Kidney glomerular epithelial cell (primary cell): ENCODE results near the gene KCNJ5.
"Not testable (repeated sequence)": the region's sequence is repeated elsewhere in the genome, so short reads cannot be mapped to it uniquely, and the experiment has no call there.

Source experiments
- DNase-seq: peaks from one replicate; lab custom pipeline; 2025; lab: John Stamatoyannopoulos, UW

Gene KCNJ5

GRCh38 chr11:128913806-128914205 lies 22.6 kb downstream of the KCNJ5 start:
- no peak for DNase-seq

GRCh38 chr11:128914216-128915148 lies 23.3 kb downstream of the KCNJ5 start:
- DNase-seq, result no peak

- DNase-seq, result no peak
These were observed 24.0 kb downstream of the KCNJ5 start for GRCh38 chr11:128915149-128915521.

GRCh38 chr11:128916037-128916572 lies 24.9 kb downstream of the KCNJ5 start:
- DNase-seq, result no peak

GRCh38 chr11:128916681-128917080 lies 25.5 kb downstream of the KCNJ5 start:
- DNase-seq, result no peak

- no peak for DNase-seq
These were observed 26.1 kb downstream of the KCNJ5 start for GRCh38 chr11:128917144-128917724.

GRCh38 chr11:128919216-128919615 lies 28.1 kb downstream of the KCNJ5 start:
- DNase-seq, result no peak

GRCh38 chr11:128919635-128920034 lies 28.5 kb downstream of the KCNJ5 start:
- not testable (repeated sequence) for DNase-seq

GRCh38 chr11:128920666-128921065 lies 29.5 kb downstream of the KCNJ5 start:
- DNase-seq, result no peak

- DNase-seq, result no peak
These were observed 30.6 kb downstream of the KCNJ5 start for GRCh38 chr11:128921793-128922192.

- DNase-seq, result no peak
These were observed 32.9 kb downstream of the KCNJ5 start for GRCh38 chr11:128924104-128924503.

GRCh38 chr11:128924510-128925249 lies 33.5 kb downstream of the KCNJ5 start:
- DNase-seq, result no peak

- DNase-seq, result no peak
These were observed 34.1 kb downstream of the KCNJ5 start for GRCh38 chr11:128925250-128925600.

GRCh38 chr11:128926000-128926399 lies 34.8 kb downstream of the KCNJ5 start:
- DNase-seq, result no peak

- DNase-seq, result no peak
These were observed 35.4 kb downstream of the KCNJ5 start for GRCh38 chr11:128926437-128927107.

- no peak for DNase-seq
These were observed 35.9 kb downstream of the KCNJ5 start for GRCh38 chr11:128927108-128927461.

GRCh38 chr11:128927683-128928336 lies 36.7 kb downstream of the KCNJ5 start:
- DNase-seq, result no peak

- DNase-seq, result no peak
These were observed 37.2 kb downstream of the KCNJ5 start for GRCh38 chr11:128928400-128928799.

- no peak for DNase-seq
These were observed 38.3 kb downstream of the KCNJ5 start for GRCh38 chr11:128929468-128929867.

- DNase-seq, result peak; percentile 56
These were observed 38.8 kb downstream of the KCNJ5 start for GRCh38 chr11:128929991-128930390.

GRCh38 chr11:128931066-128931465 lies 39.9 kb downstream of the KCNJ5 start:
- no peak for DNase-seq

GRCh38 chr11:128931668-128932067 lies 40.5 kb downstream of the KCNJ5 start:
- no peak for DNase-seq
